Neuronal stem cell (in vitro differentiated cells): ENCODE results near the gene CD244.

Experiments
- DNase-seq: peaks from one replicate; pipeline ENCODE4 v3.0.0-alpha.2; 2013; ENCODE audit warnings: low spot score
- H2AFZ ChIP-seq: one replicate; pipeline ENCODE4 v1.6.1; 2013; ENCODE audit warnings: mild to moderate bottlenecking, low read length, inconsistent platforms
- H2AK5ac ChIP-seq: 2 replicates; pipeline ENCODE4 v1.6.1; 2013; ENCODE audit warnings: low read depth, mild to moderate bottlenecking, inconsistent platforms, low read length, moderate library complexity, mixed read lengths
- H2BK120ac ChIP-seq: 2 replicates; pipeline ENCODE4 v1.6.1; 2013; ENCODE audit warnings: low read depth, mild to moderate bottlenecking, inconsistent platforms, low read length, moderate library complexity, mixed read lengths
- H2BK12ac ChIP-seq: one replicate; pipeline ENCODE4 v1.6.1; 2013; ENCODE audit warnings: low read length, inconsistent platforms
- H2BK15ac ChIP-seq: 2 replicates; pipeline ENCODE4 v1.6.1; 2013; ENCODE audit warnings: mild to moderate bottlenecking, low read length, inconsistent platforms, mixed read lengths
- H2BK5ac ChIP-seq: one replicate; pipeline ENCODE4 v1.6.1; 2013; ENCODE audit warnings: inconsistent platforms, mild to moderate bottlenecking, low read length, moderate library complexity
- H3K14ac ChIP-seq: one replicate; pipeline ENCODE4 v1.6.1; 2013; ENCODE audit warnings: low read length, inconsistent platforms
- H3K18ac ChIP-seq: 2 replicates; pipeline ENCODE4 v1.6.1; 2013; ENCODE audit warnings: low read length, inconsistent platforms
- H3K23ac ChIP-seq: 2 replicates; pipeline ENCODE4 v1.6.1; 2013; ENCODE audit warnings: low read depth, mild to moderate bottlenecking, mixed read lengths, low read length, inconsistent platforms; ENCODE audit not compliant: poor library complexity
- H3K27ac ChIP-seq: replicated peaks from 3 replicates; pipeline ENCODE4 v1.5.1; 2013; ENCODE audit warnings: low read length, inconsistent platforms
- H3K27me3 ChIP-seq, 3 experiments: 2 replicates each; pipeline ENCODE4 v1.6.1; 2013; ENCODE audit warnings: low read length in 3 of 3, mild to moderate bottlenecking in 2 of 3, inconsistent platforms in 1 of 3, low read depth in 1 of 3, mixed read lengths in 1 of 3, moderate library complexity in 1 of 3; ENCODE audit not compliant: control insufficient read depth in 3 of 3, insufficient read depth in 3 of 3
- H3K36me3 ChIP-seq, 2 donors: replicated peaks in 1 of 2; 2 replicates each; pipeline ENCODE4 v1.6.1; 2013; ENCODE audit warnings: low read length in 2 of 2; ENCODE audit not compliant: control insufficient read depth in 2 of 2, insufficient read depth in 2 of 2
- H3K4ac ChIP-seq: 2 replicates; pipeline ENCODE4 v1.6.1; 2013; ENCODE audit warnings: inconsistent platforms, mild to moderate bottlenecking, low read length, moderate library complexity
- H3K4me1 ChIP-seq, 2 donors: 1 replicate in 1 of 2; 2 replicates in 1 of 2; pipeline ENCODE4 v1.6.1; 2013; ENCODE audit warnings: low read length in 2 of 2, low read depth in 1 of 2; ENCODE audit not compliant: control insufficient read depth in 2 of 2, insufficient read depth in 1 of 2
- H3K4me2 ChIP-seq: one replicate; pipeline ENCODE4 v1.6.1; 2013; ENCODE audit warnings: mild to moderate bottlenecking, low read length, inconsistent platforms; ENCODE audit not compliant: insufficient read depth, poor library complexity, severe bottlenecking
- H3K4me3 ChIP-seq, 2 donors: 2 replicates each; pipeline ENCODE4 v1.5.1; 2013; ENCODE audit warnings: low read length in 2 of 2, mild to moderate bottlenecking in 2 of 2, inconsistent platforms in 1 of 2, moderate library complexity in 1 of 2
- H3K79me1 ChIP-seq: one replicate; pipeline ENCODE4 v1.6.1; 2013; ENCODE audit warnings: low read depth, mild to moderate bottlenecking, inconsistent platforms, low read length, moderate library complexity
- H3K9ac ChIP-seq: one replicate; pipeline ENCODE4 v1.6.1; 2013; ENCODE audit warnings: mild to moderate bottlenecking, low read depth, low read length, inconsistent platforms; ENCODE audit not compliant: poor library complexity
- H3K9me3 ChIP-seq, 2 donors: replicated peaks in 1 of 2; 2 replicates each; pipeline versions ENCODE3 to v1.6.1; 2013; ENCODE audit warnings: low read length in 2 of 2, mild to moderate bottlenecking in 2 of 2, inconsistent platforms in 1 of 2, low read depth in 1 of 2, mixed read lengths in 1 of 2, moderate library complexity in 1 of 2; ENCODE audit not compliant: control insufficient read depth in 2 of 2, insufficient read depth in 1 of 2
- H4K8ac ChIP-seq: one replicate; pipeline ENCODE4 v1.6.1; 2013; ENCODE audit warnings: low read depth, mild to moderate bottlenecking, inconsistent platforms, low read length, moderate library complexity
- H4K91ac ChIP-seq: one replicate; pipeline ENCODE4 v1.6.1; 2013; ENCODE audit warnings: low read length, low read depth, mild to moderate bottlenecking, inconsistent platforms; ENCODE audit not compliant: poor library complexity
- WGBS, 2 donors: extraction: QIAGEN DNeasy Blood & Tissue Kit; methylation state at CpG; one replicate each; pipeline ENCODE4 v1.1.7; 2013; ENCODE audit warnings: missing lambda C conversion rate in 2 of 2, mixed read lengths in 1 of 2; ENCODE audit not compliant: insufficient read length in 2 of 2, insufficient replicate concordance in 1 of 2; ENCODE audit errors: extremely low coverage in 2 of 2; 5-methylcytosine and 5-hydroxymethylcytosine counted together

The CD244 gene

DNA sequence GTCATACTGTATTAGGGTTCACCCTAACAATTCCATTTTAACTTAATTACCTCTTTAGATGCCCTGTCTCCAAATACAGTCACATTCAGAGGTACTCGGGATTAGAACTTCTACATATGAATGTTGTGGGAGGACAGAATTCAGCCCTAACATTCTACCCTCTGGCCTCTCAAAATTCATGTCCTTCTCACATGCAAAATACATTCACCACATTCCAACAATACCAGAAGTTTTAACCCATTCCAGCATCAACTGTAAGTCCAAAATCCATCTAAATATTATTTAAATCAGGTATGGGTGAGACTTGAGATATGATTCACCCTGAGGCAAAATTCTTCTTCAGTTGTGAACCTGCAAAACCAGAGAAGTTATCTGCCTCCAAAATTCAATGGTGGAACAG, 52.2 kb downstream of the CD244 start:
- no peak overlapping the region for H3K4me3 ChIP-seq
- no peak overlapping the region for H3K4me2 ChIP-seq
- H3K14ac ChIP-seq: no peak overlapping the region
- no peak overlapping the region for H2AK5ac ChIP-seq
- H3K23ac ChIP-seq: no peak overlapping the region
- no peak overlapping the region for H2AFZ ChIP-seq
- no peak overlapping the region for H4K8ac ChIP-seq
- no CpG with 5 or more reads among the region's 1 CpG for WGBS, 2 donors
- no peaks in the 10 kb centered on the region for H3K27me3 ChIP-seq
- H3K9me3 ChIP-seq: peaks cover 0 to 9% of the 10 kb centered on the region in 2 donors
- H3K4me1 ChIP-seq: no peaks in the 10 kb centered on the region
- no peak overlapping the region for H3K18ac ChIP-seq
- H4K91ac ChIP-seq: no peak overlapping the region
- H3K27ac ChIP-seq: no peak overlapping the region
- no peak overlapping the region for H3K9ac ChIP-seq
- H3K4ac ChIP-seq: no peak overlapping the region
- H3K36me3 ChIP-seq: no peaks in the 10 kb centered on the region
- no peak for DNase-seq
- H2BK120ac ChIP-seq: no peak overlapping the region
- no peak overlapping the region for H2BK12ac ChIP-seq
- H2BK15ac ChIP-seq: no peak overlapping the region
- no peaks in the 10 kb centered on the region for H3K79me1 ChIP-seq
- H2BK5ac ChIP-seq: no peak overlapping the region

DNA sequence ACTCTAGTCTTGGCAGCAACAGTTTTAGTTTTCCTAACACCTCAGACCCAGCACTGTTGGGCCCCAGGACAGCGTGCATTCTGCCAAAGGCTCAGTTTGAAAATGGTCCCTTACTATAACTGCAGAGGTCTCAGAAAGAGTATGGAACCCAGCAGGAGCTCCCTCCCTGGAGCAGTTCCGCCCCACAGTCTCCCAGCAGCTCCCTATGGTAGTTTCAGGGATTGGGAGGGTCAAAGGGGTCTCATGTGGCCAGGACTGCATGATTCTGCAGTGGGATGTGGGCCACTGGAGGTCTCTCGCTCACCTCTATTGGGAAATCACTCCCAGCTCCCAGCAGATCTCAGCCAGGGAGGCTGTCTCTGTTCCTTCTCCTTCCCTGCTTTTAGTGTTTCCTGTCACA, 54.4 kb downstream of the CD244 start:
- Histone ChIP-seq H4K8ac (no peak overlapping the region), H3K27me3 (no peaks in the 10 kb centered on the region), H3K4me3 (peak overlapping the region in 1 of 2 donors; percentile 14), H3K18ac (no peak overlapping the region), H2AK5ac (no peak overlapping the region), H2AFZ (no peak overlapping the region), H3K4me1 (no peaks in the 10 kb centered on the region), H3K9ac (no peak overlapping the region), H3K14ac (no peak overlapping the region), H2BK12ac (no peak overlapping the region), H2BK5ac (no peak overlapping the region), H2BK15ac (no peak overlapping the region), H3K4me2 (no peak overlapping the region), H3K27ac (no peak overlapping the region), H3K79me1 (no peaks in the 10 kb centered on the region), H4K91ac (no peak overlapping the region), H2BK120ac (no peak overlapping the region), H3K23ac (no peak overlapping the region), H3K4ac (no peak overlapping the region), H3K36me3 (no peaks in the 10 kb centered on the region), H3K9me3 (peaks cover 0 to 9% of the 10 kb centered on the region in 2 donors)
- WGBS, 2 donors: no CpG with 5 or more reads among the region's 3 CpGs
- DNase-seq: no peak

DNA sequence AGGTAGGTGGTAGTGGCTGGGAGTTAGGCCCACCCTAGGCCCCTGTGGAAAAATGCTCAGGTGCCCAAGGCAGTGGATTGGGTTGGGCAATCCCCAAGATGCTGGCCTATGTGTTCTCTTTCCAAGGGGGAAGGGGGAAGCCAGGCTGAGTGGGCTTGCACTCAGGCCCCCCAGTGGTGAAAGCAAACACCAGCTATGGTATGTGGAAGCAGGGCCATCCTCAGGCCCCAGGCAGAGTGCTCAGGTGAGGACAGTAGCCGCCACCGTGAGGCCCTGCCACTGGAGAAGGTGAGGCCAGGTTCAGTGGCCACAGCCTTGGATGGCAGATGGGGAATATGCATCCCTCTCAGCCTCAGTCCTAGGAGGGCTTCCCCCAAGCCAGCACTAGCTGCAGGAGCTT, 54.9 kb downstream of the CD244 start:
- no peaks in the 10 kb centered on the region for H3K4me1 ChIP-seq
- H3K27ac ChIP-seq: no peak overlapping the region
- no CpG with 5 or more reads among the region's 2 CpGs for WGBS, 2 donors
- H3K4ac ChIP-seq: no peak overlapping the region
- no peak overlapping the region for H2AK5ac ChIP-seq
- no peak overlapping the region for H3K23ac ChIP-seq
- H3K9ac ChIP-seq: no peak overlapping the region
- H3K27me3 ChIP-seq: no peaks in the 10 kb centered on the region
- no peak for DNase-seq
- no peak overlapping the region for H4K8ac ChIP-seq
- no peak overlapping the region for H2BK15ac ChIP-seq
- peaks cover 0 to 9% of the 10 kb centered on the region in 2 donors for H3K9me3 ChIP-seq
- no peaks in the 10 kb centered on the region for H3K36me3 ChIP-seq
- H3K79me1 ChIP-seq: no peaks in the 10 kb centered on the region
- peak overlapping the region; percentile 7 for H2BK12ac ChIP-seq
- H3K18ac ChIP-seq: no peak overlapping the region
- H3K4me2 ChIP-seq: no peak overlapping the region
- H3K4me3 ChIP-seq: no peak overlapping the region
- H2BK5ac ChIP-seq: no peak overlapping the region
- no peak overlapping the region for H2BK120ac ChIP-seq
- no peak overlapping the region for H4K91ac ChIP-seq
- H2AFZ ChIP-seq: no peak overlapping the region
- H3K14ac ChIP-seq: no peak overlapping the region

DNA sequence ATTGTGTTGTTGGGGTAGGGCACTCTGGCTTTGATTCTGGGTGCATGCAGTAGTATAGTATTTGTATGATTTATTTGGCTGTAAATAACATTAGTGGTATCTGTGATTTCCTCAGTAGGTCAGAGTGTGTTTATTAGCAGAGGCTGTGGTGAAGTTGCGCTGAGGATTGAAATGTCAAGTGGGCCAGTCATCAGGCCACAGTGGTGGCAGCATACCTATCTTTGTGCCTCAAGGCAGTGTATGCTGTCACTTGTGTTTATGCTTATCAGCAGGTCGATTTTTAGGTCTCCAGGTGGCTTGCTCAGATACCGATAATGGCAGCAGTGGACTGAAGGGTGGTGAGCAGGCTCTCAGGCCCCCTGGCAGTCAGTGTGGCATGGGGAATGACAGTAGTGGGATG, 55.4 kb downstream of the CD244 start:
- Histone ChIP-seq H2AFZ (no peak overlapping the region), H3K4me2 (no peak overlapping the region), H2BK5ac (no peak overlapping the region), H3K4me3 (peak overlapping the region in 1 of 2 donors; percentile 27), H3K79me1 (no peaks in the 10 kb centered on the region), H3K4me1 (no peaks in the 10 kb centered on the region), H4K8ac (no peak overlapping the region), H3K18ac (no peak overlapping the region), H2AK5ac (no peak overlapping the region), H2BK12ac (no peak overlapping the region), H3K9ac (no peak overlapping the region), H3K23ac (no peak overlapping the region), H3K9me3 (peaks cover 0 to 9% of the 10 kb centered on the region in 2 donors), H3K27me3 (no peaks in the 10 kb centered on the region), H2BK15ac (no peak overlapping the region), H3K36me3 (no peaks in the 10 kb centered on the region), H3K14ac (no peak overlapping the region), H3K4ac (no peak overlapping the region), H4K91ac (no peak overlapping the region), H2BK120ac (no peak overlapping the region), H3K27ac (no peak overlapping the region)
- no CpG with 5 or more reads among the region's 3 CpGs for WGBS, 2 donors
- DNase-seq: no peak
